ENCODE measurements around the gene SPSB1. TPM values are rescaled to one million over a fixed set of nuclear protein-coding genes. Genes with fewer than 3 reads are reported as not detected.

The SPSB1 gene
- total and polyA plus RNA-seq, 2 donors: 12.4 to 36.4 TPM

DNA sequence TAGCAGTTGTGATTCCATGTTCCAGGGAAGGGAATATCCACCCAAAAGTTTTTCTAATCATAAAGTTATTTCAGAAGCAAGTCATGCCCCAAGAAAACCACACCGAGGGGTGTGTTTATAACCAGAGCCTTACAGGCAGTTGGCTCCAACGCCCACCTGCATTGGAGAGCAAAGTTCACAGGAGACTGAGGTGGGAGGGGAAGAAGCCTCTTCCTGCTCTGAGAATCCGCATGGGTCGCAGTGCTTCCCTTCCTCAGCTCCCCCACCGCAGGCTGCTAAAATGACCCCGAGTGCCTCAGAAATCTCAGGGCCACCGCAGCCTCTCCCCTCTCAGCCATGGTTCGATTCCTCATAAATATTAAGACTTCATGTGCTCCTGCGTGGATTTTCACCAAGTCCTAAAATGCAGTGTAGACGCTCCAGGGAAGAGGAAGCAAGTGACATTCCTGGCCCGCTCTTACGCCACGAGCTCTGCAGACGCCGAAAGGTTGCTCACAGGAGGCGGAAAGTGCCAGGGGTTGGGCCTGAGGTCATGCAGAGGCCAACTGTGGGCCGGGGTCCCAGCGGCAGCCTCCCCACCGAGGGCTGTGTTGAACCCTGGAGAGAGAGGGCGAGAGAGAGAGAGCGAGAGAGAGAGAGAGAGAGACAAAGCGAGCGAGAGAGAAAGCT lies 13.4 kb upstream of the SPSB1 start:
- Histone ChIP-seq H3K36me3 (ENCODE audit: insufficient read depth) (no peaks in the 10 kb centered on the region), H3K4me1 (ENCODE audit: insufficient read depth) (no peaks in the 10 kb centered on the region), H3K4me3 (ENCODE audit: low read depth, low read length) (no peak overlapping the region), H3K27ac (ENCODE audit: low read depth) (no peak overlapping the region)
- no peak for DNase-seq (ENCODE audit: extremely low spot score)
- 71% methylated on average over 23 of the region's 23 CpGs for WGBS

DNA sequence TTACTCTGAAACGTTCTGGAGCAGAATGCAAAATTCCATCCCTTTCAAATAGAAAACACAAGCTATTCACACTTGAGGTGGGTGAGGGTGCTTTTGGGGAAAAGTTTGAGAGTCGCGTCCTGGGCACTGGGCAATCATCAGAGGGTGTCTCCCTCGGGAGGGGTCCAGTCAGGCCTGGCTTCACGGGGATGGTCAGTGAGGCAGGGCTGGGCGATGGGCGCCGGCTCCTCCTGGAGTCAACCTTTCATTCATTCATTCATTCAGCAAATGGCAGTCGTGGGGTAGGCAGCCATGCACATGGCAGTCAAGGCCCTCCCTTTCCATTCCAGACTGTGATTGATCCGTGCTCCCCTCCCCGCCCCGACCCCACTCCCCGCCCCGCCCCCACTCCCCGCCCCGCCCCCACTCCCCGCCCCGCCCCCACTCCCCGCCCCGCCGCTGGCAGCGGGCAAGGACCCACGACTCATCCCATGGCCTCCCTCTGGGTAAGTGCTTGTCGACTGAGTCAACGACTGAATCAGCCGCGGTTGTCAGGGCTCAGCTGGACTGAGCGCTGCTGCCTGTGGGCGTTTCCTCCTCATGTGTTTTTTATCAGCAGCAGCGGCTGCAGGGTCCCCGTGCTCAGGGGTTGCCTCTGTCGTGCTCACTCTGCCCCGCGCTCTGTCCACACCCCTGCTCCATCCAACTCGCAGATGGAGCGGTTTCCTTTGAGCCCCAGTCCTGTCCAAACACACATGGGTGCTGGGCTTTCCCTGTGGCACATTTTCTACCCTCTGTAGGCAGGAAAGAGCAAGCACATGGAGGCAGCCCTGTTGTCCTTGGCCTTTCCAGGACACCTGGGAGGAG lies 12.5 kb upstream of the SPSB1 start:
- no peak for DNase-seq (ENCODE audit: extremely low spot score)
- WGBS: 22% methylated on average over 36 of the region's 36 CpGs
- H3K36me3 ChIP-seq (ENCODE audit: insufficient read depth): no peaks in the 10 kb centered on the region
- no peak overlapping the region for H3K27ac ChIP-seq (ENCODE audit: low read depth)
- no peak overlapping the region for H3K4me3 ChIP-seq (ENCODE audit: low read depth, low read length)
- no peaks in the 10 kb centered on the region for H3K4me1 ChIP-seq (ENCODE audit: insufficient read depth)

DNA sequence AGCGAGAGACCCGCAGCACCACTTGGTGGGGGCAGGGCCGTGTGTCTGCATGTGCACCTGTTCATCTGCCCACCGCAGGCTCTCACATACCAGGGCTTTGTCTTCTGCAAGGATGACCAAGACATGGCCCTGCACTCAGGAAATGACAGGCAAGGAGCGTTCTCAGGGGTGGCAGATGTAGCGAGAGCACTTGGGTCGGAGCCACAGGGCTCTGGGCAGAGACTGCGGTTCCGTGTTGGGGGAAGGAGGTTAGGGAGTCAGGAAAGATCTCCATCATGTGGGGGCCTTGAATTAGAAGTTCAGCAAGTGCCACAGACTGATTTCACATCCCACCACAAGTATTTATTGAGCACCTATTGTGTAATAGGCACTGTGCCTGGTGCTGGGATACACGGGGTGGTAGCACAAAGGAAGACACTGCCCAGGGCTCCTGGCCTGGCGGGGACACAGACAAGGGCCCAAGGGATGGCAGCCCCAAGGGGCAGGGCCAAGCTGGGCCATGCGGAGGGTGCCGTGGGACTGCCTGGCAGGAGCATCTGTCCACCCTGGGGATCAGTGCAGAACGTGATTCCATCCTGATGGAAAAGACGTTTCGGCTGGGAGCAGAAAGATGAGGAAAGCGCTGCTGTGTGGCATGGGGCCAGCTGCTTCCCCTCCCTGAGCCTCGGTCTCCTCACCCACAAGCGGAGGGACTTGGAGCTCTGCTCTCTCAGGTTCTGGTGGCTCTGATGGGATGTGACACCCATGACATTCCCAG lies 11.4 kb upstream of the SPSB1 start:
- 83% methylated on average over 19 of the region's 19 CpGs for WGBS
- no peaks in the 10 kb centered on the region for H3K4me1 ChIP-seq (ENCODE audit: insufficient read depth)
- no peak overlapping the region for H3K27ac ChIP-seq (ENCODE audit: low read depth)
- H3K4me3 ChIP-seq (ENCODE audit: low read depth, low read length): no peak overlapping the region
- H3K36me3 ChIP-seq (ENCODE audit: insufficient read depth): no peaks in the 10 kb centered on the region
- no peak for DNase-seq (ENCODE audit: extremely low spot score)

DNA sequence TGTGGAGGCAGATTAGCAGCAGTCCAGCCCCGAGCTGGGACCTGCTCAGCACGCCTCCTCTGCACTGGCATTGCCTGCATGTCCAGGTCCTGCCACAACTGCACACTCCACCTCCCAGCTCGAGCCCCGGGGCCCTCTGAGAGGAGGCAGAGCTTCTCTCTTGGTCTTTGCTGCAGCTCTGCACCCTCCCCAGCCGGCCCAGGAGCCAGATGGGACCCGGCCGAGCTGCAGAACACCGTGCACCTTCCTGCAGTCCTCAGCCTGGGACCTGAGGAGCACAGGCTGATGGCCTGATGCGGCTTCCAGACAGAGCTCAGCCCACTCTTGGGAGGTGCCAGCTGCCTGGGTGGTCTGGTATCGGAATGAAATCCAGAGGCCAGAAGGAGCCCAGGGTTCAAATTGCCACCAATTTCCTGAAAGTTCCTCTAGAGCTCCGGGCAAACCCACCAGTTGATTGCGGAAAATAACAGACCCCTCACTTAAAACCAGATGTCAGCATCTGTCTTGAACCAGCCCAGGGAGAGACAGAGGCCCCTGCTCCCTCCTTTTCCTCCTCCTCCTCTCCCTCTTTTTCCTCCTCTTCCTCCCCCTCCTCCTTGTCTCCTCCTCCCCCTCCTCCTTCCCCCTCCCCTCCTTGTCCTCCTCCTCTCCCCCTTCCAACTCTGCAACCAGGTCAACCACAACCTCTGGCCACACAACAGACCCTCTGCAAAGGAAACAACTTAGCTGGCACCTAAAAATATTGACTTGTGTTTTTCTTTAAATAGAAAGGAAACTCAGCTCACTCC lies 10.6 kb upstream of the SPSB1 start:
- no peak overlapping the region for H3K4me3 ChIP-seq (ENCODE audit: low read depth, low read length)
- no peak overlapping the region for H3K27ac ChIP-seq (ENCODE audit: low read depth)
- WGBS: 48% methylated on average over 12 of the region's 12 CpGs
- no peak for DNase-seq (ENCODE audit: extremely low spot score)
- H3K4me1 ChIP-seq (ENCODE audit: insufficient read depth): no peaks in the 10 kb centered on the region
- no peaks in the 10 kb centered on the region for H3K36me3 ChIP-seq (ENCODE audit: insufficient read depth)

DNA sequence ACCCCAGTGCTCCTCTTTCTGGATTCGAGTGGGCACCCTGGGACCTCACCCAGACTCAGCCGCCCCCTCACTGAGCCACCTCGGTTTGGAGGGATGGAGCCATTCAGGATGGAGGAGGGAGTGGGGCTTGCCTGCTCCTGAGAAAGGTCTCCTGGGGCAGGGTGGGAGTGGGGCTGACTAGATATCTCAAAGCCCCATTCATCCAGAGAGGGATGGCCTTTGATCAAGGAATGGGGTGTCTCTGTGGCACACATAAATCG lies 10.1 kb upstream of the SPSB1 start:
- Histone ChIP-seq H3K4me1 (ENCODE audit: insufficient read depth) (no peaks in the 10 kb centered on the region), H3K36me3 (ENCODE audit: insufficient read depth) (no peaks in the 10 kb centered on the region), H3K27ac (ENCODE audit: low read depth) (no peak overlapping the region), H3K4me3 (ENCODE audit: low read depth, low read length) (no peak overlapping the region)
- WGBS: 66% methylated on average over 4 of the region's 4 CpGs
- DNase-seq (ENCODE audit: extremely low spot score): no peak

DNA sequence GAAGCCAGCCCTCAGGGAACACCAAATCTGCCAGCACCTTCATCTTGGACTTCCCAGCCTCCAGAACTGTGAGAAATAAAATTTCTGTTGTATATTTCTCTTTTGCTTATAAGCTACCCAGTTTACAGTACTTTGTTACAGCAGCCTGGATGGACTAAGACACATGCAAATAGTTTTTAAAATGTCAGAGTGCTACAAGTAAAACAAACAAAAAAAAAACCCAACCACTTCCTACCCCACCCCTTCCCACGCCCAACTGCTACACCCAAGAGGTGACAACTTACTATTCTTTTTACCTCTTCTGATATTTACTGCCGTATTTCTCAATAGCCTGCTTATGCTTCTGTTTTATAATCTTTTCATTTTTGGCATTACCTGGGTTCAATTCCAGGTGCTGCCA lies 8.6 kb upstream of the SPSB1 start:
- no peaks in the 10 kb centered on the region for H3K4me1 ChIP-seq (ENCODE audit: insufficient read depth)
- no peak for DNase-seq (ENCODE audit: extremely low spot score)
- no peak overlapping the region for H3K4me3 ChIP-seq (ENCODE audit: low read depth, low read length)
- H3K36me3 ChIP-seq (ENCODE audit: insufficient read depth): no peaks in the 10 kb centered on the region
- WGBS: 86% methylated on average over 2 of the region's 2 CpGs
- no peak overlapping the region for H3K27ac ChIP-seq (ENCODE audit: low read depth)

DNA sequence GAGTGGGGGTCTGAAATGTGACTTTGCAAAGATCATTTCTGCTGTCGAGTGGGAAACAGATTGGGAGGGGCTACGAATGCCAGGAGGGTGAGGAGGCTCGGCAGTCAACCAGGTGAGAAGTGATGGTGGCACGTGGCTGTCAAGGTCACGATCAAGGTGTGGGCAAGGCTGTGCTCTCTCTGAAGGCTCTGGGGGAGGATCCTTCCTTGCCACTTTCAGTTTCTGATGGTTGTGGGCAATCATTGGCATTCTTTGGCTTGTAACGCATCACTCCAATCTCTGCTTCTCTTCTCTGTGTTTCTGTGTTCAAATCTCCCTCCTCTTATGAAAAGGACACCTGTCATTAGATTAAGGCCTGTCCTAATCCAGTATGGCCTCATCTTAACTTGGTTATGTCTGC lies 6.1 kb upstream of the SPSB1 start:
- DNase-seq (ENCODE audit: extremely low spot score): no peak
- 75% methylated on average over 6 of the region's 6 CpGs for WGBS
- H3K27ac ChIP-seq (ENCODE audit: low read depth): no peak overlapping the region
- H3K4me1 ChIP-seq (ENCODE audit: insufficient read depth): no peaks in the 10 kb centered on the region
- no peak overlapping the region for H3K4me3 ChIP-seq (ENCODE audit: low read depth, low read length)
- H3K36me3 ChIP-seq (ENCODE audit: insufficient read depth): no peaks in the 10 kb centered on the region

DNA sequence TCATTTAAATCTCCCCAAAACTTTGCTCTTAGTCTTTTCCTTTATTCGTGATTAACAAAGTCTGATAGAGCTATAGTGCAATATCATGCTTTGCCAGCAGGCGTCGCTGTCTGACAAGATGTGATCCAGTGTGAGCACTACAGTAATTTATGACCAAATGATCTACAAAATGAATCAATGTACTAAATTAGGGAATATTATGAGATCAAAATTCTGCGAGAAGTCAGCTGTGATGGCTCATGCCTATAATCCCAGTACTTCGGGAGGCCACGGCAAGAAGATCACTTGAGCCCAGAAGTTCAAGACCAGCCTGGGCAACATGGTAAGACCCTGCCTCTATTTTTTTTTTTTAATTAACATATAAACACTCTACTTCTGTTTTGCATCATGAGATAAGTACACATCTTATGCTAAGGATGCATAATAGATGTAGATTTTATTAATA lies 3.6 kb upstream of the SPSB1 start:
- Histone ChIP-seq H3K4me3 (ENCODE audit: low read depth, low read length) (no peak overlapping the region), H3K27ac (ENCODE audit: low read depth) (no peak overlapping the region), H3K4me1 (ENCODE audit: insufficient read depth) (no peaks in the 10 kb centered on the region), H3K36me3 (ENCODE audit: insufficient read depth) (no peaks in the 10 kb centered on the region)
- 42% methylated on average over 6 of the region's 6 CpGs for WGBS
- DNase-seq (ENCODE audit: extremely low spot score): no peak

DNA sequence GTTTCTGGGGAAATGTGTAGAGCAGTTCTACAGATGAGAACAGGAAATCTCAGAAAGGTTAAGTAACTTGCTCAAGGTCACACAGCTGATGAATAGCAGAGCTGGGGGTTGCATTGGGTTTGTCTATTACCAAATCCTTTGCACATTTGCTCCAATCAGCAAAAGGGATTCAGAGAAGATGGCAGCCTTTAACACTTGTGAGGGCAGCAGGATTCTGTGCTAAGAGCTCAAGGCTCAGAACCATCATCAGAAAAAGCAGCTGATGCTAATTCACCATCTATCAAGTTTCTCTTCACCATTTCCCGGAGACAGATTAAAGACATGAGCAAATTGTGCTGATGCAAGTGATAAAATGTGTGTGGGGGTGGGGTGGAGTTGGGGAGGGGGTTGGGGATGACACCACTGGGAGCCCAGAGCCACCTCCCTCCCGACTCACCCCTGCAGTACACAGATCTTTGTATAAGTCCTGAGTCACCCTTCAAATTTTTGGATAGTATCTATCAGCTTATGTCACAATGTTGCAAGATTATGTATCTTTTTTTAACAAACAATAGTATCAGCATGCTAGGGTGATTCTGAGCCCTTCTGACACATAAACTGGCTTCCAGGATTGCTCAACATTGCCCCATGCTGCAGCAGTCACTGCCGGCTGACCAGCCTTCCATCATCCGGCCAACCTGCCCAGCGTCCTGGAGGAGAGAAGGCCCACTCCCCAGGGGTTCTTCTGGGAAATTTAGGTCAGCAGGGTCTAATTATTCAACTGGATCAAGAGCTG lies 2.8 kb upstream of the SPSB1 start:
- H3K36me3 ChIP-seq (ENCODE audit: insufficient read depth): no peaks in the 10 kb centered on the region
- no peak overlapping the region for H3K27ac ChIP-seq (ENCODE audit: low read depth)
- WGBS: 42% methylated on average over 5 of the region's 5 CpGs
- DNase-seq (ENCODE audit: extremely low spot score): no peak
- H3K4me1 ChIP-seq (ENCODE audit: insufficient read depth): no peaks in the 10 kb centered on the region
- no peak overlapping the region for H3K4me3 ChIP-seq (ENCODE audit: low read depth, low read length)

DNA sequence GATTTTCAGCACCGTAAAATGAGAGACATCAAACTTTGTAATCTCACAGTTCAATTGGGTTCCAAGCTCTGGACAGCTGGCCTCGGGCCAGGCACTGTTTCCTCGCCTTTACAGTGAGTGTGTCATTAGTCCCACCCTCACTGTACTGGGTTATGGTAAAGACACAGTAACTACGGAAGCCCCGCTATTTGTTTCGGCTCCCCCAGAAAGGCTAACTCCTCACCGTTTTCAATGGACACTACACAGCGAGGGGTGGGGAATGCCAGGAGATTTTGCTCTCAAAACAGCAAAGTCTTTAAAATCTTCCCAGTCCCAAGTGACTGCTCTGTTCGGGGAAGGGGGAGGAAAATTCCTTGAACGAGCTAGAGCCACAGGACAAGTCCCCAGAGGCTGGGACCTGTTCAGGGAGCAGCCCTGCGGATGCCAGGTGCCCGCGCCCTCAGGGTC lies 757 bp upstream of the SPSB1 start:
- Histone ChIP-seq H3K4me1 (ENCODE audit: insufficient read depth) (no peaks in the 10 kb centered on the region), H3K27ac (ENCODE audit: low read depth) (peak overlapping the region; percentile 85), H3K36me3 (ENCODE audit: insufficient read depth) (no peaks in the 10 kb centered on the region), H3K4me3 (ENCODE audit: low read depth, low read length) (peak overlapping the region; percentile 98)
- 11% methylated on average over 13 of the region's 13 CpGs for WGBS
- DNase-seq (ENCODE audit: extremely low spot score): no peak

DNA sequence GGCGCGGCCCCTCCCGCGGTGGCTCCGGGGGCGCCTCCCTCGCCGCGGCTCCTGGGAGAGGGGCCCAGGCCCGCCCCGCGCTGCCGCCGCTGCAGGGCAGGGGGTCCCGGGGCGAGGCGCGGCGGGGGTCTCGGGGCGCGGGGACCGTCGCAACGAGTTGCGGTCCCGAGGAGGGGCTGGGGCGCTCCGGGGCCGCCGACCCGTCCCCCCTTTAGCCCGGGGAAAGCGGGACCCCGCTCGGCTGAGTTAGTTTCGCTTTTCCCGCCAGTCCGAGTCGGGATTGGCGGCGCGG lies 493 bp downstream of the SPSB1 start:
- no peaks in the 10 kb centered on the region for H3K36me3 ChIP-seq (ENCODE audit: insufficient read depth)
- no peak for DNase-seq (ENCODE audit: extremely low spot score)
- peak overlapping the region; percentile 98 for H3K4me3 ChIP-seq (ENCODE audit: low read depth, low read length)
- no peaks in the 10 kb centered on the region for H3K4me1 ChIP-seq (ENCODE audit: insufficient read depth)
- peak overlapping the region; percentile 85 for H3K27ac ChIP-seq (ENCODE audit: low read depth)
- under 1% methylated on average over 42 of the region's 43 CpGs for whole genome bisulfite sequencing

DNA sequence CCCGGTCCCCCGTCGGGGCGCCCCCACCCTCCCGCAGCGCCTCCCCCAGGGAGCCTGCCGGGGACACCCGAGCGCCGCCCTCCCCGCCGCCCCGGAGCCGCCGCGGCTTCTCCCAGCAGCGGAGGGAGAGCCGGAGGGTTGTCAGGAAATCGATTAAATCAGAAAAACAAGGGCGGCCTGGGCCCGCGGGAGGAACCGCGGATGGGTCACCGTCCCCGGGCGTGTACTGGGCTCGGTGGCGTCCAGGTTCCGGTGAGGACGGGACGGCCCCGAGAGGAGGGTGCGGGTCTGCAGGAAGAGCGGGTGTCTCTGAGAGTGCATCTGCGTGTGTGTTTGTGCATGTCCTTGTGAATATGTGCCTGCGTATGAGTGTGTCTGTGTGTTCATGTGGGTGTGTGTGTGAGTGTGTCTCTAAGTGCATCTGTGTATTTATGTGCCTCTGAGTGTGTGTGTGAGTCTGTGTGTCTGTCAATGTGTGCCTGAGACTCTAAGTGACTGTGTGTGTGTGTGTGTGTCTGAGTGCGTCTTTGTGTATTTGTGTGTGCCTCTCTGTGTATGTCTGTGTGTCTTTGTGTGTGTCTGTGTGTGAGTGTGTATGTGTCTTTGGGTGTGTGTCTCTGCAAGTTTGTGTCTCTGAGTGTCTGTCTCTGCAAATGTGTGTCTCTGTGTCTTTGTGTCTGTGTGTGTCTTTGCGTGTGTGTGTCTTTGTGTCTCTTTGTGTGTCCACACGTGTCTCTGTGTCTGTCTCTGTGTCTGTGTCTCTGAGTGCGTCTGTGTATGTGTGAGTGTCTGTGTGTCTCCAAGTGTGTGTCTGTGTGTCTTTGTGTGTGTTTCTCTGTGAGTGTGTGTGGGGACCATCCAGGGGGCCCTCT lies 1.1 kb downstream of the SPSB1 start:
- Histone ChIP-seq H3K4me3 (ENCODE audit: low read depth, low read length) (peak overlapping the region; percentile 98), H3K36me3 (ENCODE audit: insufficient read depth) (no peaks in the 10 kb centered on the region), H3K4me1 (ENCODE audit: insufficient read depth) (no peaks in the 10 kb centered on the region), H3K27ac (ENCODE audit: low read depth) (peak overlapping the region; percentile 85)
- 4% methylated on average over 41 of the region's 41 CpGs for WGBS
- no peak for DNase-seq (ENCODE audit: extremely low spot score)
